ENCODE results near the gene TTC31.
"Not testable (repeated sequence)": the region's sequence is repeated elsewhere in the genome, so short reads cannot be mapped to it uniquely, and the experiment has no call there.

TTC31 gene

GRCh38 chr2:74441690-74442482 is 41.0 kb upstream of the TTC31 start, which contains the start of gene RTKN:
Gene RTKN (minus strand): TSS chr2:74441937. CDS start chr2:74441816, 121 bp downstream.
- Histone ChIP-seq H3K9ac (ENCODE audit: low read length) (no peak within 1 kb of the TSS), H3K36me3 (ENCODE audit: low read length) (no peaks in the 10 kb centered on the region), H3F3A (ENCODE audit: insufficient read depth) (no peaks in the 10 kb centered on the region), H4K20me1 (ENCODE audit: low read depth, low read length) (no peaks in the 10 kb centered on the region), H3K27me3 (ENCODE audit: low read length) (no peaks in the 10 kb centered on the region), H3K79me2 (ENCODE audit: insufficient read depth, low read length) (no peaks in the 10 kb centered on the region), H2AFZ (ENCODE audit: low read depth, low read length, severe bottlenecking) (no peak within 1 kb of the TSS), H3K9me2 (replicated peaks; ENCODE audit: insufficient read depth, low read length) (no peaks in the 10 kb centered on the region), H3K9me3 (ENCODE audit: insufficient read depth, low read length) (no peaks in the 10 kb centered on the region), H3K27ac (ENCODE audit: low read depth, low read length) (no peak within 1 kb of the TSS), H3K4me2 (ENCODE audit: low read depth, low read length, poor library complexity, severe bottlenecking) (no peak within 1 kb of the TSS), H3K4me3 (ENCODE audit: insufficient read depth, low read length, poor library complexity, severe bottlenecking) (no peak within 1 kb of the TSS)
- TF ChIP-seq EZH2phosphoT487 (conservative IDR thresholded peaks at IDR 0.05; ENCODE audit: low read length): no peak
- no peak for TF ChIP-seq CTCF (IDR thresholded peaks at IDR 0.05; ENCODE audit: insufficient read depth, low read length, poor library complexity, severe bottlenecking)

- H3F3A ChIP-seq (ENCODE audit: insufficient read depth); H3K36me3 ChIP-seq (ENCODE audit: low read length); H3K27me3 ChIP-seq (ENCODE audit: low read length); H3K9me3 ChIP-seq (ENCODE audit: insufficient read depth, low read length); H4K20me1 ChIP-seq (ENCODE audit: low read depth, low read length); H3K9ac ChIP-seq (ENCODE audit: low read length); H3K4me2 ChIP-seq (ENCODE audit: low read depth, low read length, poor library complexity, severe bottlenecking); H3K27ac ChIP-seq (ENCODE audit: low read depth, low read length); H3K4me3 ChIP-seq (ENCODE audit: insufficient read depth, low read length, poor library complexity, severe bottlenecking); H3K9me2 ChIP-seq (replicated peaks; ENCODE audit: insufficient read depth, low read length); H2AFZ ChIP-seq (ENCODE audit: low read depth, low read length, severe bottlenecking); H3K79me2 ChIP-seq (ENCODE audit: insufficient read depth, low read length): not testable (repeated sequence)
These were observed 40.2 kb upstream of the TTC31 start for GRCh38 chr2:74442483-74443297.

- Histone ChIP-seq H3K27me3 (ENCODE audit: low read length) (no peaks in the 10 kb centered on the region), H3K9me2 (replicated peaks; ENCODE audit: insufficient read depth, low read length) (no peaks in the 10 kb centered on the region), H3K4me3 (ENCODE audit: insufficient read depth, low read length, poor library complexity, severe bottlenecking) (no peak overlapping the region), H3K9me3 (ENCODE audit: insufficient read depth, low read length) (no peaks in the 10 kb centered on the region), H2AFZ (ENCODE audit: low read depth, low read length, severe bottlenecking) (no peak overlapping the region), H3F3A (ENCODE audit: insufficient read depth) (no peaks in the 10 kb centered on the region), H4K20me1 (ENCODE audit: low read depth, low read length) (no peaks in the 10 kb centered on the region), H3K79me2 (ENCODE audit: insufficient read depth, low read length) (no peaks in the 10 kb centered on the region), H3K36me3 (ENCODE audit: low read length) (no peaks in the 10 kb centered on the region), H3K9ac (ENCODE audit: low read length) (no peak overlapping the region), H3K27ac (ENCODE audit: low read depth, low read length) (no peak overlapping the region), H3K4me2 (ENCODE audit: low read depth, low read length, poor library complexity, severe bottlenecking) (no peak overlapping the region)
- TF ChIP-seq EZH2phosphoT487 (conservative IDR thresholded peaks at IDR 0.05; ENCODE audit: low read length) (no peak), CTCF (IDR thresholded peaks at IDR 0.05; ENCODE audit: insufficient read depth, low read length, poor library complexity, severe bottlenecking) (no peak)
These were observed 38.2 kb upstream of the TTC31 start for GRCh38 chr2:74444498-74445318.

Data from SU-DHL-6 (cell line).